K562 (cell line): ENCODE data around the gene CBLIF. TPM values are rescaled to one million over a fixed set of nuclear protein-coding genes. Genes with fewer than 3 reads are reported as not detected.

Experiments
- ATAC-seq: fragments of 200-7000 bp; cut with Tn5 transposase; 3 replicates; pipeline ENCODE4 v1.9.1; 2020; ENCODE audit warnings: moderate library complexity
- BruUV-seq: library from RNA; stranded (reverse); fragments of 400-500 nt; replicated peaks from 2 replicates; lab custom pipeline; 2021; lab: Mats Ljungman, UMichigan
- CTCF ChIA-PET: fragments of 300-600 bp; formaldehyde crosslinking; extraction: SDS; loops from one replicate; lab custom pipeline; 2021; ENCODE audit warnings: low intra/inter-chr PET ratio; lab: Yijun Ruan, JAX
- POLR2A ChIA-PET: fragments of 300-600, 350-650 bp; sonication (Branson Sonifier 250); formaldehyde crosslinking; extraction: SDS; loops from one replicate; lab custom pipeline; 2021; ENCODE audit warnings: antibody characterized with exemption, inconsistent platforms; lab: Yijun Ruan, JAX
- DNase-seq, 4 experiments: peaks; one replicate each; pipeline versions ENCODE4 v3.0.0 to v3.0.0-alpha.2; 2011 to 2018; ENCODE audit warnings: low spot score in 3 of 4, mixed read lengths in 3 of 4; ENCODE audit errors: extremely low read depth in 1 of 4
- FAIRE-seq: peaks from 2 replicates; lab custom pipeline; 2011; peaks lifted over from hg19 to GRCh38; lab: Jason Lieb, UNC
- H2AFZ ChIP-seq: 2 replicates; pipeline ENCODE4 v1.6.0; 2011; ENCODE audit warnings: low read depth, low read length, control low read depth, inconsistent platforms
- H3K27ac ChIP-seq: fragments of 200-600 bp; 3 replicates; pipeline ENCODE4 v1.8.0; 2011; ENCODE audit warnings: low read depth, mild to moderate bottlenecking, control low read depth, inconsistent platforms, low read length, moderate library complexity, mixed read lengths; ENCODE audit errors: extremely low read depth
- H3K27me3 ChIP-seq, 2 experiments: fragments of 300-600 bp in 1 of 2; 2 replicates in 1 of 2; 3 replicates in 1 of 2; pipeline versions ENCODE4 v1.6.0 to v1.8.0; 2011; ENCODE audit warnings: inconsistent platforms in 2 of 2, low read length in 2 of 2, mild to moderate bottlenecking in 1 of 2, mixed read lengths in 1 of 2, moderate library complexity in 1 of 2; ENCODE audit not compliant: control insufficient read depth in 2 of 2, insufficient read depth in 2 of 2
- H3K36me3 ChIP-seq: fragments of 300-600 bp; 3 replicates; pipeline ENCODE4 v1.8.0; 2011; ENCODE audit warnings: mild to moderate bottlenecking, low read length, inconsistent platforms; ENCODE audit not compliant: control insufficient read depth, insufficient read depth
- H3K4me1 ChIP-seq, 2 experiments: fragments of 200-600 bp in 1 of 2; replicated peaks in 1 of 2; 2 replicates in 1 of 2; 3 replicates in 1 of 2; pipeline versions ENCODE4 v1.5.1 to v1.8.0; 2011; ENCODE audit warnings: inconsistent platforms in 2 of 2, low read length in 2 of 2, mild to moderate bottlenecking in 1 of 2, mixed read lengths in 1 of 2, moderate library complexity in 1 of 2; ENCODE audit not compliant: control insufficient read depth in 2 of 2, insufficient read depth in 2 of 2
- H3K4me2 ChIP-seq: 2 replicates; pipeline ENCODE4 v1.6.1; 2011; ENCODE audit warnings: low read length, control low read depth, inconsistent platforms, mixed read lengths; ENCODE audit not compliant: insufficient read depth
- H3K4me3 ChIP-seq: fragments of 200-600 bp; sonication (generic), shearing (Covaris generic); 2 replicates; pipeline ENCODE4 v1.5.1; 2016; ENCODE audit warnings: control low read depth, inconsistent platforms
- H3K79me2 ChIP-seq: fragments of 200-600 bp; 3 replicates; pipeline ENCODE4 v1.8.0; 2011; ENCODE audit warnings: low read length, inconsistent platforms; ENCODE audit not compliant: control insufficient read depth, insufficient read depth
- H3K9ac ChIP-seq, 2 experiments: 2 replicates each; pipeline versions ENCODE4 v1.6.0 to v1.6.1; 2011; ENCODE audit warnings: low read depth in 2 of 2, low read length in 2 of 2, control low read depth in 1 of 2, inconsistent platforms in 1 of 2, mild to moderate bottlenecking in 1 of 2, mixed read lengths in 1 of 2; ENCODE audit not compliant: insufficient read depth in 1 of 2
- H3K9me1 ChIP-seq: one replicate; pipeline ENCODE4 v1.6.0; 2011; ENCODE audit warnings: inconsistent platforms, mild to moderate bottlenecking, low read length, moderate library complexity; ENCODE audit not compliant: control insufficient read depth, insufficient read depth
- H3K9me3 ChIP-seq: replicated peaks from 2 replicates; pipeline ENCODE4 v1.5.1; 2011; ENCODE audit warnings: low read depth, low read length, inconsistent platforms; ENCODE audit not compliant: control insufficient read depth, insufficient read depth
- H4K20me1 ChIP-seq: replicated peaks from 2 replicates; pipeline ENCODE4 v1.6.1; 2011; ENCODE audit warnings: low read length, inconsistent platforms, mixed read lengths; ENCODE audit not compliant: control insufficient read depth, insufficient read depth
- CTCF ChIP-seq, 3 experiments: IDR thresholded peaks in 2 of 3; conservative IDR thresholded peaks in 1 of 3; 2 replicates each; pipeline ENCODE4 v1.5.1; 2011 to 2012; ENCODE audit warnings: low read length in 3 of 3, mild to moderate bottlenecking in 3 of 3, control low read depth in 2 of 3, improper control_type of control experiment in 1 of 3, inconsistent platforms in 1 of 3, low read depth in 1 of 3, mixed read lengths in 1 of 3, moderate library complexity in 1 of 3; ENCODE audit not compliant: insufficient read depth in 2 of 3
- FOXK2 ChIP-seq, 2 experiments: fragments of 450-650 bp; IDR thresholded peaks in 1 of 2; conservative IDR thresholded peaks in 1 of 2; 2 replicates each; pipeline ENCODE4 v1.6.1; 2016; ENCODE audit warnings: low read depth in 2 of 2, mild to moderate bottlenecking in 1 of 2
- HBP1 ChIP-seq: fragments of 450-650 bp; formaldehyde crosslinking; IDR thresholded peaks from 2 replicates; pipeline ENCODE4 v1.4.0; 2022; ENCODE audit warnings: missing genetic modification characterization
- ILF3 ChIP-seq: fragments of 450-650 bp; IDR thresholded peaks from 2 replicates; pipeline ENCODE4 v1.6.1; 2018; ENCODE audit warnings: antibody characterized with exemption, mild to moderate bottlenecking, moderate library complexity, borderline replicate concordance
- MEF2D ChIP-seq: conservative IDR thresholded peaks from 2 replicates; pipeline ENCODE4 v1.6.1; 2016; ENCODE audit warnings: low read depth, missing genetic modification characterization, missing compliant biosample characterization
- NFE2L1 ChIP-seq: fragments of 450-650 bp; IDR thresholded peaks from 2 replicates; pipeline ENCODE4 v1.6.1; 2016; ENCODE audit warnings: missing genetic modification characterization, low read depth, mild to moderate bottlenecking, missing compliant biosample characterization, moderate library complexity, borderline replicate concordance
- PHB2 ChIP-seq: fragments of 450-650 bp; IDR thresholded peaks from 2 replicates; pipeline ENCODE4 v1.6.1; 2017; ENCODE audit warnings: low read depth
- RBBP5 ChIP-seq: fragments of 200-600 bp; sonication (generic); IDR thresholded peaks from 2 replicates; pipeline ENCODE4 v1.6.1; 2012; ENCODE audit warnings: borderline replicate concordance, mild to moderate bottlenecking, low read length, control low read depth, inconsistent platforms; ENCODE audit not compliant: insufficient read depth, poor library complexity, severe bottlenecking
- RBM39 ChIP-seq: fragments of 200-400 bp; formaldehyde crosslinking; optimal IDR thresholded peaks from 2 replicates; pipeline ENCODE3; 2018; ENCODE audit warnings: low read depth, low read length
- RFX5 ChIP-seq: IDR thresholded peaks from 2 replicates; pipeline ENCODE4 v1.6.1; 2011; ENCODE audit warnings: low read depth, mild to moderate bottlenecking, improper control_type of control experiment, low read length
- SIRT6 ChIP-seq: IDR thresholded peaks from one replicate; pipeline ENCODE4 v1.6.1; 2012; ENCODE audit warnings: low read depth, mild to moderate bottlenecking, control low read depth, inconsistent platforms, low read length, moderate library complexity
- ZNF696 ChIP-seq: fragments of 250-450 bp; sonication (Bioruptor Pico); conservative IDR thresholded peaks from 2 replicates; pipeline ENCODE4 v1.4.0; 2020; ENCODE audit warnings: mild to moderate bottlenecking, moderate library complexity
- ZNF717 ChIP-seq: fragments of 250-450 bp; sonication (Bioruptor Pico); IDR thresholded peaks from 2 replicates; pipeline ENCODE4 v1.5.0; 2021
- ZNF778 ChIP-seq: fragments of 450-650 bp; formaldehyde crosslinking; IDR thresholded peaks from 2 replicates; pipeline ENCODE4 v1.4.0; 2020; ENCODE audit warnings: mild to moderate bottlenecking, moderate library complexity
- WGBS: fragments of 100-300 bp; shearing (Covaris generic); methylation state at CpG from one replicate; pipeline ENCODE4 v1.1.6; 2016; ENCODE audit warnings: low coverage, mixed read lengths; ENCODE audit not compliant: insufficient coverage; ENCODE audit errors: missing lambda C conversion rate; 5-methylcytosine and 5-hydroxymethylcytosine counted together
- in situ Hi-C: fragments of 300-500 bp; cut with MboI; formaldehyde crosslinking; loops from 4 replicates; pipeline ENCODE4 v1.15.0; 2018; ENCODE audit warnings: inconsistent platforms, mixed read lengths
- intact Hi-C: fragments of 100-400 bp; cut with micrococcal nuclease; formaldehyde crosslinking; loops from 2 replicates; pipeline ENCODE4 v1.14.2; 2022
- polyA plus RNA-seq, 8 experiments: library from polyadenylated mRNA; depleted of rRNA in 4 of 8; stranded (reverse) in 5 of 8; unstranded in 3 of 8; fragments of >200 nt; fragmentation: Nextera tagmentation in 2 of 8; fragmentation: Illumina TruSeq in 1 of 8; extraction: Ambion mirVana in 2 of 8; extraction: Trizol in 1 of 8; gene quantifications; 2 replicates each; pipeline versions ENCODE4 v1.2.1 to v1.2.3, GENCODE V29; 2011 to 2014; ENCODE audit warnings: inconsistent platforms in 1 of 8, missing spikeins in 1 of 8
- total RNA-seq, 7 experiments: library from RNA; depleted of rRNA in 6 of 7; stranded (reverse); fragments of >200 nt in 6 of 7; fragmentation: Illumina TruSeq in 2 of 7; extraction: Trizol in 2 of 7; gene quantifications; 2 replicates each; pipeline versions ENCODE4 v1.2.1 to v1.2.3, GENCODE V29; 2011 to 2021; ENCODE audit warnings: low replicate concordance in 1 of 7

Gene CBLIF
- total and polyA plus RNA-seq, 9 of the 15 experiments (the other 6 are each of a cell fraction or from before 2014, with no cell fraction given): 0.07 to 0.83 (median 0.54) TPM

- POLR2A ChIA-PET: interaction anchor here (0.5 to 2.5 kb wide), 2 partner anchors 49 to 57 kb away, joined by 3 to 8 read pairs; partner anchors contain the start of gene STX3
- ATAC-seq: peak; percentile 15
- Histone ChIP-seq H3K9me1 (no peaks in the 10 kb centered on the region), H3K9me3 (no peaks in the 10 kb centered on the region), H3K4me3 (no peak overlapping the region), H3K27ac (no peak overlapping the region), H4K20me1 (no peaks in the 10 kb centered on the region), H3K4me2 (no peak overlapping the region), H3K4me1 (no peaks in the 10 kb centered on the region; a peak in 1 of 5 replicates), H3K9ac (no peak overlapping the region), H2AFZ (no peak overlapping the region), H3K27me3 (no peaks in the 10 kb centered on the region), H3K79me2 (peaks cover 16% of the 10 kb centered on the region), H3K36me3 (peaks cover 87% of the 10 kb centered on the region)
- CTCF ChIA-PET: interaction anchor here (3.5 kb wide), 1 partner anchor 50 kb away, joined by 28 read pairs; the partner anchor contains the start of gene STX3
- TF ChIP-seq NFE2L1 (no peak), SIRT6 (no peak), RBM39 (no peak), HBP1 (no peak), RFX5 (no peak), ILF3 (no peak), FOXK2 (conservative IDR thresholded peaks at IDR 0.05 in 1 of 2, IDR thresholded peaks at IDR 0.05 in 1 of 2; ENCODE audit: low read depth in 2 of 2) (no peak), RBBP5 (no peak), PHB2 (no peak), CTCF (IDR thresholded peaks at IDR 0.05 in 2 of 3, conservative IDR thresholded peaks at IDR 0.05 in 1 of 3; ENCODE audit: insufficient read depth in 2 of 3, low read depth in 1 of 3, low read length in 3 of 3) (no peak), ZNF778 (CRISPR knock-in tag) (no peak), ZNF696 (no peak), ZNF717 (no peak), MEF2D (tag) (no peak)
- intact Hi-C loops: loop anchor here (5.0 kb wide), 3 partner anchors 137 to 632 kb away; partner anchors contain the start of genes DTX4 and PATL1
- BruUV-seq: no TSS peak
- in situ Hi-C loops: loop anchor here (5.0 kb wide), 1 partner anchor 47 kb away; the partner anchor contains the start of gene STX3
- no peak for FAIRE-seq
- WGBS: 87% methylated on average over 2 of the region's 2 CpGs
- DNase-seq: no peak
These were observed 41.2 kb downstream of the CBLIF start for GRCh38 chr11:59804061-59804460.
